H1 (cell line): ENCODE measurements around the gene EPDR1. TPM values are rescaled to one million over a fixed set of nuclear protein-coding genes. Genes with fewer than 3 reads are reported as not detected.

Source experiments
- ASH2L ChIP-seq: fragments of 200-600, 300-600 bp; sonication (generic); IDR thresholded peaks from one replicate; pipeline ENCODE4 v1.7.1; 2017; ENCODE audit warnings: low read length
- BACH1 ChIP-seq: IDR thresholded peaks from 2 replicates; pipeline ENCODE4 v1.6.1; 2012; ENCODE audit warnings: low read length, improper control_type of control experiment
- BRCA1 ChIP-seq: IDR thresholded peaks from 2 replicates; pipeline ENCODE4 v1.6.1; 2012; ENCODE audit warnings: low read depth, low read length, improper control_type of control experiment
- CREB1 ChIP-seq: IDR thresholded peaks from 2 replicates; pipeline ENCODE4 v1.6.1; 2012; ENCODE audit warnings: inconsistent platforms
- EP300 ChIP-seq, 2 experiments: IDR thresholded peaks; 1 replicate in 1 of 2; 2 replicates in 1 of 2; pipeline ENCODE4 v1.6.1; 2011 to 2012; ENCODE audit warnings: low read depth in 2 of 2, low read length in 2 of 2, mild to moderate bottlenecking in 2 of 2, borderline replicate concordance in 1 of 2, inconsistent platforms in 1 of 2, moderate library complexity in 1 of 2
- GABPA ChIP-seq: IDR thresholded peaks from 2 replicates; pipeline ENCODE4 v1.6.1; 2011; ENCODE audit warnings: mild to moderate bottlenecking, low read length, moderate library complexity, borderline replicate concordance; ENCODE audit not compliant: insufficient read depth
- JUN ChIP-seq: IDR thresholded peaks from 2 replicates; pipeline ENCODE4 v1.6.1; 2011; ENCODE audit warnings: low read depth, mild to moderate bottlenecking, improper control_type of control experiment, low read length
- JUND ChIP-seq: IDR thresholded peaks from 2 replicates; pipeline ENCODE4 v1.6.1; 2011; ENCODE audit warnings: mild to moderate bottlenecking, improper control_type of control experiment, low read length
- NRF1 ChIP-seq: IDR thresholded peaks from 2 replicates; pipeline ENCODE4 v1.6.1; 2011; ENCODE audit warnings: mild to moderate bottlenecking, low read depth, low read length, improper control_type of control experiment
- RAD21 ChIP-seq, 2 experiments: IDR thresholded peaks in 1 of 2; conservative IDR thresholded peaks in 1 of 2; 2 replicates each; pipeline ENCODE4 v1.6.1; 2011; ENCODE audit warnings: low read depth in 2 of 2, low read length in 2 of 2, improper control_type of control experiment in 1 of 2, inconsistent platforms in 1 of 2, mild to moderate bottlenecking in 1 of 2, moderate library complexity in 1 of 2
- RBBP5 ChIP-seq: IDR thresholded peaks from 2 replicates; pipeline ENCODE4 v1.7.1; 2012; ENCODE audit warnings: low read depth, mild to moderate bottlenecking, inconsistent platforms, low read length, moderate library complexity, borderline replicate concordance
- SIN3A ChIP-seq, 2 experiments: IDR thresholded peaks in 1 of 2; conservative IDR thresholded peaks in 1 of 2; 2 replicates each; pipeline ENCODE4 v1.6.1; 2011 to 2012; ENCODE audit warnings: low read length in 2 of 2, improper control_type of control experiment in 1 of 2, low read depth in 1 of 2, mild to moderate bottlenecking in 1 of 2
- SP2 ChIP-seq: IDR thresholded peaks from 2 replicates; pipeline ENCODE4 v1.6.1; 2012; ENCODE audit warnings: mild to moderate bottlenecking, low read length, inconsistent platforms
- TAF1 ChIP-seq: IDR thresholded peaks from 2 replicates; pipeline ENCODE4 v1.6.1; 2011; ENCODE audit warnings: mild to moderate bottlenecking, low read depth, low read length
- TAF7 ChIP-seq: optimal IDR thresholded peaks from 2 replicates; pipeline ENCODE3; 2011; ENCODE audit warnings: low read depth, mild to moderate bottlenecking, inconsistent platforms, low read length, moderate library complexity, borderline replicate concordance
- TBP ChIP-seq: IDR thresholded peaks from 2 replicates; pipeline ENCODE4 v1.6.1; 2011; ENCODE audit warnings: low read depth, low read length, improper control_type of control experiment
- polyA plus RNA-seq, 7 experiments: library from polyadenylated mRNA; depleted of rRNA in 3 of 7; stranded (reverse) in 5 of 7; unstranded in 2 of 7; fragments of >200 nt in 5 of 7; fragments of 200-250 nt in 2 of 7; gene quantifications; 1 replicate in 5 of 7; 2 replicates in 1 of 7; 4 replicates in 1 of 7; pipeline versions ENCODE4 v1.2.1 to v1.2.3, GENCODE V29; 2011 to 2013; ENCODE audit warnings: missing spikeins in 2 of 7, mixed read lengths in 2 of 7
- total RNA-seq: library from RNA; stranded (reverse); fragmentation: NEBNext Ultra II Directional; extraction: Animal tissue kit (Norgen Biotek cat#: 25700); gene quantifications from 2 replicates; pipeline ENCODE4 v1.2.1, GENCODE V29; 2021
- TF ChIP-seq, protein P1 (sequence below), 3 experiments: IDR thresholded peaks; 1 replicate in 2 of 3; 2 replicates in 1 of 3; pipeline versions ENCODE4 v1.5.1 to v1.6.1; 2011; ENCODE audit warnings: low read length in 3 of 3, mild to moderate bottlenecking in 3 of 3, inconsistent platforms in 2 of 3, low read depth in 1 of 3, moderate library complexity in 1 of 3; ENCODE audit not compliant: insufficient read depth in 1 of 3; ENCODE audit errors: control extremely low read depth in 1 of 3
- TF ChIP-seq, protein P2 (sequence below): IDR thresholded peaks from 2 replicates; pipeline ENCODE4 v1.6.1; 2012; ENCODE audit warnings: low read length, inconsistent platforms

EPDR1 gene
- total and polyA plus RNA-seq, 2 of the 8 experiments (the other 6 are each of a cell fraction or from before 2014, with no cell fraction given) = 6.4 to 8.2 TPM

DNA sequence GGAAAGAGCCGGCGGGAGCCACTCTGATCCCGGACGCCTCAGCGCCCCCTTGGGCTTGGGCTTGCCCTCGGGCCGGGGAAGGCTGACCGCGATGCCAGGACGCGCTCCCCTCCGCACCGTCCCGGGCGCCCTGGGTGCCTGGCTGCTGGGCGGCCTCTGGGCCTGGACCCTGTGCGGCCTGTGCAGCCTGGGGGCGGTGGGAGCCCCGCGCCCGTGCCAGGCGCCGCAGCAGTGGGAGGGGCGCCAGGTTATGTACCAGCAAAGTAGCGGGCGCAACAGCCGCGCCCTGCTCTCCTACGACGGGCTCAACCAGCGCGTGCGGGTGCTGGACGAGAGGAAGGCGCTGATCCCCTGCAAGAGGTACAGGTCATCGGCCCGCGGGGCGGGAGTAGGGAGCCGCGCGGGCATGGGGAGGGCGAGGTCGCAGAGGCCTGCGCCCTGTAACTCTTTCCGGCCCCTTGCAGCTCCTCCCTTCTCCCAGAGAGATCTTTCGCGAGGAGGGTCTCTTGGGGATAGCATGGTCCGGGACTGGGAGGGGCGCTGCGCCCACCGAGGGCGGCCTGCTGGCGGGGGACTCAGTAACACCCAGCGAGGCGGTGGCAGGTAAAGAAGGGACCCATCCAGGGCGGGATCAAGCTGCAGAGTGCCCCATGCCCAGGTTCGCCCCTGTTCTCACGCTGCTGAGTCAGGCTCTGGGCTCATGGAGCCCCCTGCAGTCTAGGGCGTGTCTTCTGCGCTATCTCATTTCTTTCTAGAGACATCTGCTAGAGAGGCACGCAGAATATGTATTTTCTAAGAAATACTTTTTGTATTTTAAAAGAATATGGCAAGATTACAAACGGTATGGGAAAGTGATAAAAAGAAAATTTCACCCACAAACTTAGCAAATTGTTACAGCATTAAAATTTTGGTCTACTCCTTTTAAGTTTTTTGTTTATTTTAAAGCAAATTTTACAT, 687 bp downstream of the EPDR1 start (continued):
- TF ChIP-seq TAF1 (peak; percentile 60; the same call in 1 of the 2 replicates), SIN3A (conservative IDR thresholded peaks at IDR 0.05 in 1 of 2, IDR thresholded peaks at IDR 0.05 in 1 of 2; ENCODE audit: low read depth in 1 of 2, low read length in 2 of 2) (no peak; a peak in 1 of 4 replicates), JUN (no peak), GABPA (no peak), EP300 (IDR thresholded peaks at IDR 0.05; ENCODE audit: borderline replicate concordance in 1 of 2, low read depth in 2 of 2, low read length in 2 of 2) (peak in 1 of 2 experiments; percentile 91; a peak in 1 of 3 replicates), SP2 (no peak), CREB1 (no peak), ASH2L (peak; percentile 76), BRCA1 (no peak), RAD21 (IDR thresholded peaks at IDR 0.05 in 1 of 2, conservative IDR thresholded peaks at IDR 0.05 in 1 of 2; ENCODE audit: low read depth in 2 of 2, low read length in 2 of 2) (0 out of 4 replicates have a peak, but pooled peaks of 1 of the 2 experiments have one; percentile 7), NRF1 (no peak), JUND (no peak), BACH1 (peak; percentile 77; the same call in 1 of the 2 replicates), RBBP5 (peak; percentile 83), TAF7 (no peak), TBP (peak; percentile 55; the same call in 1 of the 2 replicates)
- TF ChIP-seq, protein P1, sequence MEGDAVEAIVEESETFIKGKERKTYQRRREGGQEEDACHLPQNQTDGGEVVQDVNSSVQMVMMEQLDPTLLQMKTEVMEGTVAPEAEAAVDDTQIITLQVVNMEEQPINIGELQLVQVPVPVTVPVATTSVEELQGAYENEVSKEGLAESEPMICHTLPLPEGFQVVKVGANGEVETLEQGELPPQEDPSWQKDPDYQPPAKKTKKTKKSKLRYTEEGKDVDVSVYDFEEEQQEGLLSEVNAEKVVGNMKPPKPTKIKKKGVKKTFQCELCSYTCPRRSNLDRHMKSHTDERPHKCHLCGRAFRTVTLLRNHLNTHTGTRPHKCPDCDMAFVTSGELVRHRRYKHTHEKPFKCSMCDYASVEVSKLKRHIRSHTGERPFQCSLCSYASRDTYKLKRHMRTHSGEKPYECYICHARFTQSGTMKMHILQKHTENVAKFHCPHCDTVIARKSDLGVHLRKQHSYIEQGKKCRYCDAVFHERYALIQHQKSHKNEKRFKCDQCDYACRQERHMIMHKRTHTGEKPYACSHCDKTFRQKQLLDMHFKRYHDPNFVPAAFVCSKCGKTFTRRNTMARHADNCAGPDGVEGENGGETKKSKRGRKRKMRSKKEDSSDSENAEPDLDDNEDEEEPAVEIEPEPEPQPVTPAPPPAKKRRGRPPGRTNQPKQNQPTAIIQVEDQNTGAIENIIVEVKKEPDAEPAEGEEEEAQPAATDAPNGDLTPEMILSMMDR (IDR thresholded peaks at IDR 0.05; ENCODE audit: control extremely low read depth in 1 of 3, insufficient read depth in 1 of 3, low read depth in 1 of 3, low read length in 3 of 3) = peak in 1 of 3 experiments; percentile 9; a peak in 1 of 4 replicates
- TF ChIP-seq, protein P2, sequence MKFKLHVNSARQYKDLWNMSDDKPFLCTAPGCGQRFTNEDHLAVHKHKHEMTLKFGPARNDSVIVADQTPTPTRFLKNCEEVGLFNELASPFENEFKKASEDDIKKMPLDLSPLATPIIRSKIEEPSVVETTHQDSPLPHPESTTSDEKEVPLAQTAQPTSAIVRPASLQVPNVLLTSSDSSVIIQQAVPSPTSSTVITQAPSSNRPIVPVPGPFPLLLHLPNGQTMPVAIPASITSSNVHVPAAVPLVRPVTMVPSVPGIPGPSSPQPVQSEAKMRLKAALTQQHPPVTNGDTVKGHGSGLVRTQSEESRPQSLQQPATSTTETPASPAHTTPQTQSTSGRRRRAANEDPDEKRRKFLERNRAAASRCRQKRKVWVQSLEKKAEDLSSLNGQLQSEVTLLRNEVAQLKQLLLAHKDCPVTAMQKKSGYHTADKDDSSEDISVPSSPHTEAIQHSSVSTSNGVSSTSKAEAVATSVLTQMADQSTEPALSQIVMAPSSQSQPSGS = no peak
